ENCODE measurements around the gene SPATA6. TPM values are rescaled to one million over a fixed set of nuclear protein-coding genes. Genes with fewer than 3 reads are reported as not detected.

SPATA6 gene
- total RNA-seq, 1 donor = 10.5 TPM

Small RNA genes lying within 50 kb of the gene (small RNA-seq; reads per million reads assigned to genes)
- not detected for gene RNU4-61P
- gene RNU6-723P = not detected

Other genes with a start within 250 kb of the SPATA6 start
- gene SLC5A9, start 249.5 kb downstream of the SPATA6 start, total RNA-seq (ENCODE audit: low replicate concordance) = not detected in 2 replicates